K562 (cell line): ENCODE measurements around the gene LRRC25. TPM values are rescaled to one million over a fixed set of nuclear protein-coding genes. Genes with fewer than 3 reads are reported as not detected.

Experiments
- ATAC-seq: fragments of 200-7000 bp; cut with Tn5 transposase; 3 replicates; pipeline ENCODE4 v1.9.1; 2020; ENCODE audit warnings: moderate library complexity
- BruUV-seq: library from RNA; stranded (reverse); fragments of 400-500 nt; replicated peaks from 2 replicates; lab custom pipeline; 2021; lab: Mats Ljungman, UMichigan
- CTCF ChIA-PET: fragments of 300-600 bp; formaldehyde crosslinking; extraction: SDS; loops from one replicate; lab custom pipeline; 2021; ENCODE audit warnings: low intra/inter-chr PET ratio; lab: Yijun Ruan, JAX
- POLR2A ChIA-PET: fragments of 300-600, 350-650 bp; sonication (Branson Sonifier 250); formaldehyde crosslinking; extraction: SDS; loops from one replicate; lab custom pipeline; 2021; ENCODE audit warnings: antibody characterized with exemption, inconsistent platforms; lab: Yijun Ruan, JAX
- DNase-seq, 4 experiments: peaks; one replicate each; pipeline versions ENCODE4 v3.0.0 to v3.0.0-alpha.2; 2011 to 2018; ENCODE audit warnings: low spot score in 3 of 4, mixed read lengths in 3 of 4; ENCODE audit errors: extremely low read depth in 1 of 4
- FAIRE-seq: peaks from 2 replicates; lab custom pipeline; 2011; peaks lifted over from hg19 to GRCh38; lab: Jason Lieb, UNC
- H2AFZ ChIP-seq: 2 replicates; pipeline ENCODE4 v1.6.0; 2011; ENCODE audit warnings: low read depth, low read length, control low read depth, inconsistent platforms
- H3K27ac ChIP-seq: fragments of 200-600 bp; 3 replicates; pipeline ENCODE4 v1.8.0; 2011; ENCODE audit warnings: low read depth, mild to moderate bottlenecking, control low read depth, inconsistent platforms, low read length, moderate library complexity, mixed read lengths; ENCODE audit errors: extremely low read depth
- H3K27me3 ChIP-seq, 2 experiments: fragments of 300-600 bp in 1 of 2; 2 replicates in 1 of 2; 3 replicates in 1 of 2; pipeline versions ENCODE4 v1.6.0 to v1.8.0; 2011; ENCODE audit warnings: inconsistent platforms in 2 of 2, low read length in 2 of 2, mild to moderate bottlenecking in 1 of 2, mixed read lengths in 1 of 2, moderate library complexity in 1 of 2; ENCODE audit not compliant: control insufficient read depth in 2 of 2, insufficient read depth in 2 of 2
- H3K36me3 ChIP-seq: fragments of 300-600 bp; 3 replicates; pipeline ENCODE4 v1.8.0; 2011; ENCODE audit warnings: mild to moderate bottlenecking, low read length, inconsistent platforms; ENCODE audit not compliant: control insufficient read depth, insufficient read depth
- H3K4me1 ChIP-seq, 2 experiments: fragments of 200-600 bp in 1 of 2; replicated peaks in 1 of 2; 2 replicates in 1 of 2; 3 replicates in 1 of 2; pipeline versions ENCODE4 v1.5.1 to v1.8.0; 2011; ENCODE audit warnings: inconsistent platforms in 2 of 2, low read length in 2 of 2, mild to moderate bottlenecking in 1 of 2, mixed read lengths in 1 of 2, moderate library complexity in 1 of 2; ENCODE audit not compliant: control insufficient read depth in 2 of 2, insufficient read depth in 2 of 2
- H3K4me2 ChIP-seq: 2 replicates; pipeline ENCODE4 v1.6.1; 2011; ENCODE audit warnings: low read length, control low read depth, inconsistent platforms, mixed read lengths; ENCODE audit not compliant: insufficient read depth
- H3K4me3 ChIP-seq: fragments of 200-600 bp; sonication (generic), shearing (Covaris generic); 2 replicates; pipeline ENCODE4 v1.5.1; 2016; ENCODE audit warnings: control low read depth, inconsistent platforms
- H3K79me2 ChIP-seq: fragments of 200-600 bp; 3 replicates; pipeline ENCODE4 v1.8.0; 2011; ENCODE audit warnings: low read length, inconsistent platforms; ENCODE audit not compliant: control insufficient read depth, insufficient read depth
- H3K9ac ChIP-seq, 2 experiments: 2 replicates each; pipeline versions ENCODE4 v1.6.0 to v1.6.1; 2011; ENCODE audit warnings: low read depth in 2 of 2, low read length in 2 of 2, control low read depth in 1 of 2, inconsistent platforms in 1 of 2, mild to moderate bottlenecking in 1 of 2, mixed read lengths in 1 of 2; ENCODE audit not compliant: insufficient read depth in 1 of 2
- H3K9me1 ChIP-seq: one replicate; pipeline ENCODE4 v1.6.0; 2011; ENCODE audit warnings: inconsistent platforms, mild to moderate bottlenecking, low read length, moderate library complexity; ENCODE audit not compliant: control insufficient read depth, insufficient read depth
- H3K9me3 ChIP-seq: replicated peaks from 2 replicates; pipeline ENCODE4 v1.5.1; 2011; ENCODE audit warnings: low read depth, low read length, inconsistent platforms; ENCODE audit not compliant: control insufficient read depth, insufficient read depth
- H4K20me1 ChIP-seq: replicated peaks from 2 replicates; pipeline ENCODE4 v1.6.1; 2011; ENCODE audit warnings: low read length, inconsistent platforms, mixed read lengths; ENCODE audit not compliant: control insufficient read depth, insufficient read depth
- BRCA1 ChIP-seq, 2 experiments: fragments of 450-650 bp in 1 of 2; sonication (generic) in 1 of 2; formaldehyde crosslinking in 1 of 2; IDR thresholded peaks; 2 replicates each; pipeline versions ENCODE4 v1.5.0 to v1.6.1; 2017 to 2020; ENCODE audit warnings: mild to moderate bottlenecking in 1 of 2, missing genetic modification reagents in 1 of 2
- BRD4 ChIP-seq: fragments of 200-600 bp; sonication (generic); IDR thresholded peaks from 2 replicates; pipeline ENCODE4 v1.6.1; 2017; ENCODE audit warnings: inconsistent platforms
- FOXA3 ChIP-seq, 2 experiments: fragments of 450-650 bp in 1 of 2; sonication (generic) in 1 of 2; formaldehyde crosslinking; IDR thresholded peaks in 1 of 2; conservative IDR thresholded peaks in 1 of 2; 2 replicates each; pipeline versions ENCODE4 v1.4.0 to v1.8.0; 2020 to 2022; ENCODE audit warnings: mild to moderate bottlenecking in 2 of 2, missing genetic modification reagents in 1 of 2
- FOXP1 ChIP-seq: sonication (generic); formaldehyde crosslinking; IDR thresholded peaks from 2 replicates; pipeline ENCODE4 v1.8.0; 2022; ENCODE audit warnings: mild to moderate bottlenecking, missing genetic modification reagents
- POLR2G ChIP-seq: fragments of 200-400 bp; formaldehyde crosslinking; IDR thresholded peaks from 2 replicates; pipeline ENCODE4 v1.6.1; 2017; ENCODE audit warnings: low read depth, mild to moderate bottlenecking, antibody characterized with exemption, low read length, moderate library complexity
- RB1 ChIP-seq: fragments of 450-650 bp; IDR thresholded peaks from 2 replicates; pipeline ENCODE4 v1.6.1; 2017; ENCODE audit warnings: low read depth, mild to moderate bottlenecking
- RBFOX2 ChIP-seq: fragments of 200-400 bp; formaldehyde crosslinking; IDR thresholded peaks from 2 replicates; pipeline ENCODE4 v1.6.1; 2017; ENCODE audit warnings: low read depth, mild to moderate bottlenecking, low read length, moderate library complexity
- SPI1 ChIP-seq: IDR thresholded peaks from 2 replicates; pipeline ENCODE4 v1.6.1; 2011; ENCODE audit warnings: low read depth, low read length, control low read depth, borderline replicate concordance
- SUPT5H ChIP-seq: fragments of 450-650 bp; IDR thresholded peaks from 2 replicates; pipeline ENCODE4 v1.6.1; 2016
- TAF15 ChIP-seq: fragments of 200-400 bp; formaldehyde crosslinking; IDR thresholded peaks from 2 replicates; pipeline ENCODE4 v1.6.1; 2017; ENCODE audit warnings: mild to moderate bottlenecking, low read depth, low read length, moderate library complexity
- TFAP4 ChIP-seq: sonication (generic); formaldehyde crosslinking; IDR thresholded peaks from 2 replicates; pipeline ENCODE4 v1.8.0; 2022; ENCODE audit warnings: missing genetic modification reagents, mild to moderate bottlenecking, moderate library complexity, borderline replicate concordance
- ZFP30 ChIP-seq: fragments of 250-450 bp; sonication (Bioruptor Pico); IDR thresholded peaks from 2 replicates; pipeline ENCODE4 v1.8.0; 2022; ENCODE audit warnings: moderate library complexity, mild to moderate bottlenecking, inconsistent platforms, borderline replicate concordance
- ZNF143 ChIP-seq: sonication (generic); formaldehyde crosslinking; IDR thresholded peaks from 2 replicates; pipeline ENCODE4 v1.9.0; 2022; ENCODE audit warnings: mild to moderate bottlenecking, missing genetic modification reagents
- ZNF263 ChIP-seq: sonication (generic); formaldehyde crosslinking; IDR thresholded peaks from 2 replicates; pipeline ENCODE4 v1.8.0; 2022; ENCODE audit warnings: mild to moderate bottlenecking, missing genetic modification reagents, borderline replicate concordance
- WGBS: fragments of 100-300 bp; shearing (Covaris generic); methylation state at CpG from one replicate; pipeline ENCODE4 v1.1.6; 2016; ENCODE audit warnings: low coverage, mixed read lengths; ENCODE audit not compliant: insufficient coverage; ENCODE audit errors: missing lambda C conversion rate; 5-methylcytosine and 5-hydroxymethylcytosine counted together
- in situ Hi-C: fragments of 300-500 bp; cut with MboI; formaldehyde crosslinking; loops from 4 replicates; pipeline ENCODE4 v1.15.0; 2018; ENCODE audit warnings: inconsistent platforms, mixed read lengths
- intact Hi-C: fragments of 100-400 bp; cut with micrococcal nuclease; formaldehyde crosslinking; loops from 2 replicates; pipeline ENCODE4 v1.14.2; 2022
- polyA plus RNA-seq, 8 experiments: library from polyadenylated mRNA; depleted of rRNA in 4 of 8; stranded (reverse) in 5 of 8; unstranded in 3 of 8; fragments of >200 nt; fragmentation: Nextera tagmentation in 2 of 8; fragmentation: Illumina TruSeq in 1 of 8; extraction: Ambion mirVana in 2 of 8; extraction: Trizol in 1 of 8; gene quantifications; 2 replicates each; pipeline versions ENCODE4 v1.2.1 to v1.2.3, GENCODE V29; 2011 to 2014; ENCODE audit warnings: inconsistent platforms in 1 of 8, missing spikeins in 1 of 8
- total RNA-seq, 7 experiments: library from RNA; depleted of rRNA in 6 of 7; stranded (reverse); fragments of >200 nt in 6 of 7; fragmentation: Illumina TruSeq in 2 of 7; extraction: Trizol in 2 of 7; gene quantifications; 2 replicates each; pipeline versions ENCODE4 v1.2.1 to v1.2.3, GENCODE V29; 2011 to 2021; ENCODE audit warnings: low replicate concordance in 1 of 7
- TF ChIP-seq, protein P1 (sequence below): conservative IDR thresholded peaks from 2 replicates; pipeline ENCODE4 v1.6.1; 2011; ENCODE audit warnings: low read depth, mild to moderate bottlenecking, low read length; ENCODE audit not compliant: control insufficient read depth
- TF ChIP-seq, protein P2 (sequence below), 2 experiments: fragments of 450-650 bp; IDR thresholded peaks; 2 replicates each; pipeline ENCODE4 v1.6.1; 2016

The LRRC25 gene
- total and polyA plus RNA-seq, 9 of the 15 experiments (the other 6 are each of a cell fraction or from before 2014, with no cell fraction given), result 0.07 to 0.36 (median 0.10) TPM; not detected in 3

- no peaks in the 10 kb centered on the region for H3K27me3 ChIP-seq
- H3K79me2 ChIP-seq, result peaks cover 56% of the 10 kb centered on the region
- ChIA-PET POLR2A (interaction anchor here (0.6 to 1.8 kb wide), 5 partner anchors 12 to 158 kb away, joined by 3 to 4 read pairs (median 4); partner anchors contain the start of genes GDF15, JUND and LSM4), CTCF (no interaction called here)
- no peak for DNase-seq
- H2AFZ ChIP-seq, result no peak overlapping the region
- H3K9me3 ChIP-seq, result no peaks in the 10 kb centered on the region
- WGBS, result 88% methylated on average over 42 of the region's 46 CpGs
- peak overlapping the region; percentile 77 for H3K4me3 ChIP-seq
- TF ChIP-seq FOXP1 (CRISPR knock-in tag), result 0 out of 2 replicates have a peak, but pooled peaks have one; percentile 43
- TF ChIP-seq TFAP4, result 0 out of 2 replicates have a peak, but pooled peaks have one; percentile 5
- TF ChIP-seq RB1, result no peak
- TF ChIP-seq ZNF263, result 0 out of 2 replicates have a peak, but pooled peaks have one; percentile 9
- TF ChIP-seq SPI1, result peak; percentile 37; the same call in 1 of the 2 replicates
- TF ChIP-seq BRD4, result no peak
- no peak for TF ChIP-seq BRCA1 (IDR thresholded peaks at IDR 0.05)
- TF ChIP-seq BRCA1 (CRISPR knock-in tag; IDR thresholded peaks at IDR 0.05), result 0 out of 2 replicates have a peak, but pooled peaks have one; percentile 44
- peak in 1 of 2 experiments; percentile 48; a peak in 1 of 4 replicates for TF ChIP-seq FOXA3 (CRISPR knock-in tag; conservative IDR thresholded peaks at IDR 0.05 in 1 of 2, IDR thresholded peaks at IDR 0.05 in 1 of 2)
- 0 out of 2 replicates have a peak, but pooled peaks have one; percentile 24 for TF ChIP-seq TAF15
- 0 out of 2 replicates have a peak, but pooled peaks have one; percentile 28 for TF ChIP-seq ZNF143 (CRISPR knock-in tag)
- TF ChIP-seq, protein P1, sequence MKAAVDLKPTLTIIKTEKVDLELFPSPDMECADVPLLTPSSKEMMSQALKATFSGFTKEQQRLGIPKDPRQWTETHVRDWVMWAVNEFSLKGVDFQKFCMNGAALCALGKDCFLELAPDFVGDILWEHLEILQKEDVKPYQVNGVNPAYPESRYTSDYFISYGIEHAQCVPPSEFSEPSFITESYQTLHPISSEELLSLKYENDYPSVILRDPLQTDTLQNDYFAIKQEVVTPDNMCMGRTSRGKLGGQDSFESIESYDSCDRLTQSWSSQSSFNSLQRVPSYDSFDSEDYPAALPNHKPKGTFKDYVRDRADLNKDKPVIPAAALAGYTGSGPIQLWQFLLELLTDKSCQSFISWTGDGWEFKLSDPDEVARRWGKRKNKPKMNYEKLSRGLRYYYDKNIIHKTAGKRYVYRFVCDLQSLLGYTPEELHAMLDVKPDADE, result 0 out of 2 replicates have a peak, but pooled peaks have one; percentile 11
- peak; percentile 8; the same call in 1 of the 2 replicates for TF ChIP-seq POLR2G
- 0 out of 2 replicates have a peak, but pooled peaks have one; percentile 33 for TF ChIP-seq SUPT5H
- peak; percentile 1; the same call in 1 of the 2 replicates for TF ChIP-seq RBFOX2
- TF ChIP-seq, protein P2, sequence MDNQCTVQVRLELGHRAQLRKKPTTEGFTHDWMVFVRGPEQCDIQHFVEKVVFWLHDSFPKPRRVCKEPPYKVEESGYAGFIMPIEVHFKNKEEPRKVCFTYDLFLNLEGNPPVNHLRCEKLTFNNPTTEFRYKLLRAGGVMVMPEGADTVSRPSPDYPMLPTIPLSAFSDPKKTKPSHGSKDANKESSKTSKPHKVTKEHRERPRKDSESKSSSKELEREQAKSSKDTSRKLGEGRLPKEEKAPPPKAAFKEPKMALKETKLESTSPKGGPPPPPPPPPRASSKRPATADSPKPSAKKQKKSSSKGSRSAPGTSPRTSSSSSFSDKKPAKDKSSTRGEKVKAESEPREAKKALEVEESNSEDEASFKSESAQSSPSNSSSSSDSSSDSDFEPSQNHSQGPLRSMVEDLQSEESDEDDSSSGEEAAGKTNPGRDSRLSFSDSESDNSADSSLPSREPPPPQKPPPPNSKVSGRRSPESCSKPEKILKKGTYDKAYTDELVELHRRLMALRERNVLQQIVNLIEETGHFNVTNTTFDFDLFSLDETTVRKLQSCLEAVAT (IDR thresholded peaks at IDR 0.05), result no peak
- no peak for TF ChIP-seq ZFP30 (CRISPR knock-in tag)
- peak overlapping the region; percentile 86 for H3K4me2 ChIP-seq
- H3K27ac ChIP-seq, result peak overlapping the region; percentile 94
- BruUV-seq, result no TSS peak
- no peak for ATAC-seq
- H3K4me1 ChIP-seq, result peaks cover 52 to 96% of the 10 kb centered on the region in 2 experiments
- in situ Hi-C loops (no loop called here), intact Hi-C loops (no loop called here)
- H3K36me3 ChIP-seq, result peaks cover 48% of the 10 kb centered on the region
- H3K9ac ChIP-seq, result peak overlapping the region; percentile 67 to 87
- FAIRE-seq, result no peak
- H4K20me1 ChIP-seq, result peaks cover 9% of the 10 kb centered on the region
- peaks cover 3% of the 10 kb centered on the region for H3K9me1 ChIP-seq
Observed at GRCh38 chr19:18435842-18436670, 38.6 kb upstream of the LRRC25 start.
